ENCODE measurements around the gene FN3KRP.
"Not testable (repeated sequence)": the region's sequence is repeated elsewhere in the genome, so short reads cannot be mapped to it uniquely, and the experiment has no call there.

The FN3KRP gene

DNA sequence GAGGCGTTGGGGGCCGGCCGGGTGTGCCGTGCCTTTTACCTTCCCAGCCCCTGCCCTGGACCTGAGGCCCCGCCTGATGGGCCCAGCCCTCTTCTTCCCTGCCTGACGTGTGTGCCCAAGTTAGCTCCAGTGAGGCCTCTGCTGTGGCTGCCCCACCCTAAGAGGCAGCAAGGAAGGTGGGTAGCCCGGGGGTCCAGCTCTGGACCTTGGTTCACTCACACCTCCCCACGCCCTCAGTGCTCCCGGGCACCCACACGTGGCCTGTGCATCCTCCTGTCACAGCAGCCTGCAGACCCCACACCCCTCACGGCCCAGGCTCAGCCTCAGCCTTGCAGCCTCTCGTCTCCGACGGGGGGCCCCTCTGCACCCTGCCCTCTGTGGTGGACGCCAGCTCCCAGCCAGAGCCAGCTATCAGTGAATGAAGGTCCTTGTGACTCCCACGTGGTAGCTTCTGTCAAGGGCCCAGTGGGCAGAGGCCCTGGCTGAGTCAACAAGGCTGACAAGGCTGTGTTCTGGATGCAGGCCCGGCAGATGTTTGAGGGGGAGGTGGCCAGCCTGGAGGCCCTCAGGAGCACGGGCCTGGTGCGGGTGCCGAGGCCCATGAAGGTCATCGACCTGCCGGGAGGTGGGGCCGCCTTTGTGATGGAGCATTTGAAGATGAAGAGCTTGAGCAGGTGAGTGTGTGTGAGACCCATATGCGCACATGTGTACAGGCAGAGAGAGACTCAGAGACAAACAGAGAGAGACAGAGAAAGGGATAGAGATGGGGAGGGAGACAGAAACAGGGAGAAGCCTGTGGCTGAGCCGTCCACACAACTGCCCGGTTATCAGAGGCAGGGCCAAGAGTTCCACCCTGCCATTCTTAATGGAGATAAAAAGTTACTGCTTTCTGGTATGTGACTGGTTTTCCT, 21.7 kb downstream of the FN3KRP start:
- Histone ChIP-seq H3K9ac (ENCODE audit: low read depth, low read length) (no peak overlapping the region), H3K4me3 (ENCODE audit: low read length) (no peak overlapping the region), H3K36me3 (ENCODE audit: insufficient read depth, low read length) (peaks cover 16% of the 10 kb centered on the region), H3K4me1 (ENCODE audit: control insufficient read depth, insufficient read depth, low read length) (peaks cover 2% of the 10 kb centered on the region), H3K27me3 (ENCODE audit: control insufficient read depth, insufficient read depth, low read length) (no peaks in the 10 kb centered on the region), H3K9me3 (replicated peaks; ENCODE audit: low read length) (peaks cover 6% of the 10 kb centered on the region), H3K4me2 (ENCODE audit: low read length) (no peak overlapping the region)

DNA sequence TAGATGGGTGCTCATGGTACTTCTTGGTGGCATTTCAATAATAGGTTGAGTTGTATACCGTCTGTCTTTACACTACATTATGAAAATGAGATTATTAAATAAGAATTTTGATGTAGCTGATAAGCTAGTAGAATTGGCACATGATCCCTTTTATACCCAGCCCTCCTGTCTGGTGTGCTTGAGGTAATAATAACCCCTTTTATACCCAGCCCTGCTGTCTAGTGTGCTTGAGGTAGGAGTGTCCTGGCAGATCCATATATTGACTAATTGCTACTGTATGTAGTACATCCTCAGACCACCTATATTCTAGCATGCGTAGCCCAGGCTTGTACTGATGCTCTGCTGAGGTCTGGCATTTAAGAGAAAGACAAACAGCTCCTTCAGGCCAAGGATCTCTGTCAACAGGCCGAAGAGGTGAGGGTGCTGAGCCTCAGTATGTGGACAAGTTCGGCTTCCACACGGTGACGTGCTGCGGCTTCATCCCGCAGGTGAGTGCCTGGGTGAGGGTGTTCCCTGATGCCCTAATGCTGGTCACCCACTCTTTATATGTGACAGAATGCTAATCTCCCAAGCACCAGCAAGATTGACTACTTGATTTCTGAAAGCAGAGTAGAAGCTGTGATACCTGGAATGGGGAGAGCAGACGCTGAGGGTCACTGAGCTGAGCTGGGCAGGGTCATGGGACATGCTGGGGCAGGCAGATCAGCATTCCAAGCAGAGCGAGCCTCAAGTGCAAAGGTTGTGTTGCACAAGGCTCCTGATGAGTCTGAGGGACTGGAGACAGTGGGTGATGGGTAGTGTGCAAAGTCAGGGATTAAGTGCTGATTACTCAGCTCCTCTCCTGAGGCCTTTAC, 24.6 kb downstream of the FN3KRP start:
- Histone ChIP-seq H3K27me3 (ENCODE audit: control insufficient read depth, insufficient read depth, low read length) (no peaks in the 10 kb centered on the region), H3K9me3 (replicated peaks; ENCODE audit: low read length) (peaks cover 6% of the 10 kb centered on the region), H3K4me2 (ENCODE audit: low read length) (no peak overlapping the region), H3K36me3 (ENCODE audit: insufficient read depth, low read length) (peaks cover 12% of the 10 kb centered on the region), H3K9ac (ENCODE audit: low read depth, low read length) (no peak overlapping the region), H3K4me3 (ENCODE audit: low read length) (no peak overlapping the region), H3K4me1 (ENCODE audit: control insufficient read depth, insufficient read depth, low read length) (no peaks in the 10 kb centered on the region)

DNA sequence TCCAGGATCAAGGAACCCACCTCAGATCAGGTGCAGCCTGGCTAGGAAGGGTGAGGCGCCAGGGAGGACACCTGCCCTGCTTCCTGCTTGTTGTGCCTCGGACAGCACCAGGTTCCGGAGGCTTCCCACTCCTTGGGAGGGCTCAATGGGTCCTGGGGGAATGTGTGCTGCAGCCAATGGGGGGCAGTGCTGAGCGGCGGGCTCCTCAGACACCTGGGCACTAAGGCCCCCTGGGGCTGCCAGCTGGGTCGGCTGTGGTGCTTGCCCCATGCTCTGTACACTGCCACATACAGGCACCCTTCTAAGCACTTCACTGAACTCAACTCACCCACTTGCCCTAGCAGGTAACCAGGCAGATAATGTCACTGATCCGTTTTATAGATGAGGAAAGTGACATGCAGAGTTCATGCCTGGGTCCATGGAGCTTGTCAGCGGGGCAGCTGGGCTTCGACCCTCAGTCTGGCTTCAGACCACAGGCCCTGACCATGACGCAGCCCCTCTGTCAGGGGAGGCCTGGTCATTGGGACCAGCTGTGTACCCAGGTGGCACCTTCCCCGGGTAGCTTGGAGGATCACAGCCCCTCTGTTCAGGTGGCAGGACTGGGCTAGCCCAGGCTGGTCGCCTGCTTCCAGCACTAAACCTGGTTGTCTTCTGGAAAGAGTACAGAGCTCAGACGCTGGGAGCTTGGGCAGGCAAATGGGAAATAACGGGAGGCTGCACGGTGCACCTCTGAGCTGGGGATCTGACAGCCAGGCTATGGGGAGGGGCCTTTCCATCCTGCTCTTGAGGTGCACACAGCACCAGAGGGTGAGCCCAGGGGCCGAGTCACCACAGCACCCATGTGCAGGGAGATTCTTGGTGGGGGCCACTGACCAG, 27.1 kb downstream of the FN3KRP start:
- no peak overlapping the region for H3K4me3 ChIP-seq (ENCODE audit: low read length)
- H3K36me3 ChIP-seq (ENCODE audit: insufficient read depth, low read length): peaks cover 12% of the 10 kb centered on the region
- H3K9me3 ChIP-seq (replicated peaks; ENCODE audit: low read length): peaks cover 6% of the 10 kb centered on the region
- no peak overlapping the region for H3K9ac ChIP-seq (ENCODE audit: low read depth, low read length)
- no peaks in the 10 kb centered on the region for H3K27me3 ChIP-seq (ENCODE audit: control insufficient read depth, insufficient read depth, low read length)
- H3K4me1 ChIP-seq (ENCODE audit: control insufficient read depth, insufficient read depth, low read length): no peaks in the 10 kb centered on the region
- H3K4me2 ChIP-seq (ENCODE audit: low read length): no peak overlapping the region

DNA sequence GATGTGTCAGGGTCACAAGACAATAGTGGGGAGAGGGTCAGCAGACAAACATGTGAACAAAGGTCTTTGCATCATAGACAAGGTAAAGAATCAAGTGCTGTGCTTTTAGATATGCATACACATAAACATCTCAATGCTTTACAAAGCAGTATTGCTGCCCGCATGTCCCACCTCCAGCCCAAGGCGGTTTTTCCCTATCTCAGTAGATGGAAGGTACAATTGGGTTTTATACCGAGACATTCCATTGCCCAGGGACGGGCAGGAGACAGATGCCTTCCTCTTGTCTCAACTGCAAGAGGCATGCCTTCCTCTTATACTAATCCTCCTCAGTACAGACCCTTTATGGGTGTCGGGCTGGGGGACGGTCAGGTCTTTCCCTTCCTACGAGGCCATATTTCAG, 28.2 kb downstream of the FN3KRP start:
- H3K9me3 ChIP-seq (replicated peaks; ENCODE audit: low read length); H3K4me3 ChIP-seq (ENCODE audit: low read length); H3K4me2 ChIP-seq (ENCODE audit: low read length); H3K4me1 ChIP-seq (ENCODE audit: control insufficient read depth, insufficient read depth, low read length); H3K27me3 ChIP-seq (ENCODE audit: control insufficient read depth, insufficient read depth, low read length); H3K9ac ChIP-seq (ENCODE audit: low read depth, low read length): not testable (repeated sequence)
- peaks cover 12% of the 10 kb centered on the region for H3K36me3 ChIP-seq (ENCODE audit: insufficient read depth, low read length)

DNA sequence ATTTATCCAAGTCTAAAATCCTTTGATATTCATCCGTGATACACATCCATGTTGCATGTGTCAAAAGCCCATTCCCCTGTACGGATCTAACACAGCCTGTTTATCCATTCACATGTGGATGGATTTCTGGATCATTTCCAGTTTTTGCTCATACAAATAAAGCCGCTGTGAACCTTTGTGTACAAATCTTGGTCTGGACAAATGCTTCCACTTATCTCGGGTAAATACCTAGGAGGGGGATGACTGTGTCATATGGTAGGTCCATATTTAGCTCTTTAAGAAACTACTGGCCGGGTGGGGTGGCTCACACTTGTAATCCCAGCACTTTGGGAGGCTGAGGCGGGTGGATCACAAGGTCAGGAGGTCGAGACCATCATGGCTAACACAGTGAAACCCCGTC, 29.0 kb downstream of the FN3KRP start:
- Histone ChIP-seq H3K27me3 (ENCODE audit: control insufficient read depth, insufficient read depth, low read length) (no peaks in the 10 kb centered on the region), H3K4me1 (ENCODE audit: control insufficient read depth, insufficient read depth, low read length) (no peaks in the 10 kb centered on the region), H3K36me3 (ENCODE audit: insufficient read depth, low read length) (peaks cover 10% of the 10 kb centered on the region), H3K9me3 (replicated peaks; ENCODE audit: low read length) (peaks cover 6% of the 10 kb centered on the region), H3K4me2 (ENCODE audit: low read length) (no peak overlapping the region), H3K9ac (ENCODE audit: low read depth, low read length) (no peak overlapping the region), H3K4me3 (ENCODE audit: low read length) (no peak overlapping the region)

DNA sequence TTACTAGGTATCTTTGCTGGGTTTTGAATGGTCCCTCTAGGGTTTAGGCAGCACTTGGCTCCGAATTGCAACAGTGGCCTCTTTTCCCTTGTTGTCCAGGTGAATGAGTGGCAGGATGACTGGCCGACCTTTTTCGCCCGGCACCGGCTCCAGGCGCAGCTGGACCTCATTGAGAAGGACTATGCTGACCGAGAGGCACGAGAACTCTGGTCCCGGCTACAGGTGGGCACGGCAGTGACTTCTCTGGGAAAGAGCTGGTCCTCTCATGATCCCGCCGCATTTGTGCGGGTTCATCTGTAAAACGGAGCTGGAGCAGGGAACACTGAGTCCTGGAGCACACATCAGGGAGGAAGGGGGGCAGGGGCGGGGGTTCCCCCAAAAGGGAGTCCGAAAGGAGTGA, 32.2 kb downstream of the FN3KRP start:
- H3K4me1 ChIP-seq (ENCODE audit: control insufficient read depth, insufficient read depth, low read length): peaks cover 6% of the 10 kb centered on the region
- no peak overlapping the region for H3K4me2 ChIP-seq (ENCODE audit: low read length)
- H3K27me3 ChIP-seq (ENCODE audit: control insufficient read depth, insufficient read depth, low read length): no peaks in the 10 kb centered on the region
- no peak overlapping the region for H3K9ac ChIP-seq (ENCODE audit: low read depth, low read length)
- H3K36me3 ChIP-seq (ENCODE audit: insufficient read depth, low read length): no peaks in the 10 kb centered on the region
- no peak overlapping the region for H3K4me3 ChIP-seq (ENCODE audit: low read length)
- H3K9me3 ChIP-seq (replicated peaks; ENCODE audit: low read length): no peaks in the 10 kb centered on the region

- H3K9me3 ChIP-seq (replicated peaks; ENCODE audit: low read length): no peaks in the 10 kb centered on the region
- no peak overlapping the region for H3K9ac ChIP-seq (ENCODE audit: low read depth, low read length)
- no peaks in the 10 kb centered on the region for H3K27me3 ChIP-seq (ENCODE audit: control insufficient read depth, insufficient read depth, low read length)
- H3K4me1 ChIP-seq (ENCODE audit: control insufficient read depth, insufficient read depth, low read length): peaks cover 9% of the 10 kb centered on the region
- no peak overlapping the region for H3K4me3 ChIP-seq (ENCODE audit: low read length)
- no peak overlapping the region for H3K4me2 ChIP-seq (ENCODE audit: low read length)
- no peaks in the 10 kb centered on the region for H3K36me3 ChIP-seq (ENCODE audit: insufficient read depth, low read length)
These were observed 33.9 kb downstream of the FN3KRP start for GRCh38 chr17:82750241-82750908.

DNA sequence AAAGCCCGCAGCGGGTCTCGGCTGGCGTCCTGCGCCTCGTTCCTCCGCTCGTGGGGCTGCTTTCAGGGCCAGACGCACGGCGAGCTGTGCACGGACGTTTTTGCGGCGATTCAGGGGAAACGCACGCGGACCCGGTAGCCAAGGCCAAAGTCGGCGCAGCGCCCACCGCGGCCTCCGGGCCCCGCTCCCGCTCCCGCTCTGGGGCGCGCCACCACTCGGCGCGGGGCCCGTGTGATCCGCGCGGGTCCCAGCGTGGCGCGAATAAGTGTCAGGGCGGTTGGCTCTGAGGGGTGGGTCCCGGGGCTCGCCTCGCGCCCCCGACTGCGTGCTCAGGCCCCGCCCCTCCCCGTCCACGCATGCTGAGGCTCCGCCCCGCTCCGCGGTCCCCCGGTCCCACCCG, 34.7 kb downstream of the FN3KRP start:
- H3K27me3 ChIP-seq (ENCODE audit: control insufficient read depth, insufficient read depth, low read length): no peaks in the 10 kb centered on the region
- H3K4me2 ChIP-seq (ENCODE audit: low read length): peak overlapping the region; percentile 97
- peak overlapping the region; percentile 82 for H3K4me3 ChIP-seq (ENCODE audit: low read length)
- no peaks in the 10 kb centered on the region for H3K36me3 ChIP-seq (ENCODE audit: insufficient read depth, low read length)
- no peaks in the 10 kb centered on the region for H3K9me3 ChIP-seq (replicated peaks; ENCODE audit: low read length)
- peak overlapping the region; percentile 74 for H3K9ac ChIP-seq (ENCODE audit: low read depth, low read length)
- H3K4me1 ChIP-seq (ENCODE audit: control insufficient read depth, insufficient read depth, low read length): peaks cover 9% of the 10 kb centered on the region

DNA sequence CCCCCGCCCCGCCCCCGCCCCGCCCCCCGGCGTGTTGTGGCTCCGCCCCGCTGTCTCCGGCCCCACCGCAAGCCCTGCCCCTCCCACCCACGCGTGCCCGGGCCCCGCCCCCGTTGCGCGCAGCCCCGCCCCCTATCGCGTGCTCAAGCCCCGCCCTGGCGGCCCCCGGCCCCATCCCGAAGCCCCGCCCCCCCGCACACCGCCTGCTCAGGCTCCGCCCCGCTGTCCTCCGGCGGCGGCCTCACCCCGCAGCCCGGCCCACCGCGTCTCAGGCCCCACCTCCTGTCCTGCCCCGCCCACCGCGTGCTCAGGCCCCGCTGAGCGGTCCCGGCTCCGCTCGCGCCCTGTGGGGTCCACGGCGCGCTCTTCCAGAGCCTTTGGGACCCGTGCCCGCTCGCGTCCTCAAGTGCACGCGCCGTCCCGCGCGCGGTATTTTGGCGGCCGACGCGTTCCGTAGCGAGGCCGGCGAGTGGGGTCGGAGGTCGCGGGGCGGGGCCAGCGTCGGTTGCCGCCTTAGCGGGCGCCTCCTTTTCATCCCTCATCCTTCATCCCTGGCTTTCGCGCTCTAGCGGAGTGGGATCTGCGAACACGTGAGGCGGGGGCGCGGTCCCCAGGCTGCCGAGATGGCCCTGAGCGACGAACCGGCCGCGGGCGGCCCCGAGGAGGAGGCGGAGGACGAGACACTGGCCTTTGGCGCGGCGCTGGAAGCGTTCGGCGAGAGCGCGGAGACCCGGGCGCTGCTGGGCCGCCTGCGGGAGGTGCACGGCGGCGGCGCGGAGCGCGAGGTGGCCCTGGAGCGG, 35.3 kb downstream of the FN3KRP start, which contains the start of gene TBCD:
Gene TBCD (plus strand): TSS at position 495 of the 800 bp plus-strand sequence. CDS start 129 bp downstream, at position 624.
- Histone ChIP-seq H3K4me1 (ENCODE audit: control insufficient read depth, insufficient read depth, low read length) (peaks cover 9% of the 10 kb centered on the region), H3K4me2 (ENCODE audit: low read length) (peak within 1 kb of the TSS; percentile 100), H3K36me3 (ENCODE audit: insufficient read depth, low read length) (no peaks in the 10 kb centered on the region), H3K9me3 (replicated peaks; ENCODE audit: low read length) (no peaks in the 10 kb centered on the region), H3K4me3 (ENCODE audit: low read length) (peak within 1 kb of the TSS; percentile 100), H3K27me3 (ENCODE audit: control insufficient read depth, insufficient read depth, low read length) (no peaks in the 10 kb centered on the region), H3K9ac (ENCODE audit: low read depth, low read length) (peak within 1 kb of the TSS; percentile 90)
